ENCODE results near the gene ABCB8. TPM values are rescaled to one million over a fixed set of nuclear protein-coding genes. Genes with fewer than 3 reads are reported as not detected.

The ABCB8 gene
- total RNA-seq, 4 donors from 2014 or later: 25.5 to 39.4 (median 31.6) TPM

GRCh38 chr7:151095123-151095797 lies 67.0 kb downstream of the ABCB8 start:
- DNase-seq (ENCODE audit: low spot score) (no peak), ATAC-seq (ENCODE audit: low FRiP score) (no peak)
- TF ChIP-seq CTCF (IDR thresholded peaks at IDR 0.05): no peak

GRCh38 chr7:151095828-151096475 lies 67.7 kb downstream of the ABCB8 start:
- ATAC-seq (ENCODE audit: low FRiP score) (no peak), DNase-seq (ENCODE audit: low spot score) (no peak)
- TF ChIP-seq CTCF (IDR thresholded peaks at IDR 0.05): no peak

Other genes starting within 250 kb of the ABCB8 start
- 100 to 1,000 TPM in 1 of 4 donors, 10 to 100 TPM in 3; 35.9 to 122 (median 80.0) TPM for gene TMEM176B, start 228.1 kb upstream of the ABCB8 start, total RNA-seq
- gene TMEM176A, start 227.7 kb upstream of the ABCB8 start, total RNA-seq: 100 to 1,000 TPM in 1 of 4 donors, 10 to 100 TPM in 3; 18.1 to 105 (median 48.6) TPM
- gene AOC1, start 175.9 kb upstream of the ABCB8 start, total RNA-seq: not detected
- under 1 TPM; 0.12 to 0.56 (median 0.47) TPM for gene KCNH2, start 50.1 kb upstream of the ABCB8 start, total RNA-seq
- 10 to 100 TPM; 11.2 to 75.3 (median 25.2) TPM for gene NOS3, start 37.4 kb upstream of the ABCB8 start, total RNA-seq
- under 1 TPM in 1 of 4 donors, not detected in 3; 0.46 TPM for gene ATG9B, start 4.0 kb upstream of the ABCB8 start, total RNA-seq
- gene ASIC3, start 20.1 kb downstream of the ABCB8 start, total RNA-seq: 1 to 10 TPM; 1.6 to 3.2 (median 2.3) TPM
- gene CDK5, start 29.4 kb downstream of the ABCB8 start, total RNA-seq: 10 to 100 TPM in 1 of 4 donors, 1 to 10 TPM in 3; 6.1 to 10.4 (median 7.9) TPM
- gene SLC4A2, start 31.1 kb downstream of the ABCB8 start, total RNA-seq: 100 to 1,000 TPM; 115 to 126 (median 118) TPM
- 10 to 100 TPM; 44.0 to 67.6 (median 51.6) TPM for gene FASTK, start 52.4 kb downstream of the ABCB8 start, total RNA-seq
- 10 to 100 TPM; 23.5 to 38.5 (median 26.9) TPM for gene TMUB1, start 55.0 kb downstream of the ABCB8 start, total RNA-seq
- gene AGAP3, start 58.0 kb downstream of the ABCB8 start, total RNA-seq: 10 to 100 TPM; 34.6 to 53.0 (median 47.9) TPM
- gene GBX1, start 139.2 kb downstream of the ABCB8 start, total RNA-seq: not detected
- gene ASB10, start 158.8 kb downstream of the ABCB8 start, total RNA-seq: not detected
- not detected for gene H2BK1, start 182.0 kb downstream of the ABCB8 start, total RNA-seq
- 10 to 100 TPM; 28.5 to 93.4 (median 44.7) TPM for gene ABCF2, start 198.8 kb downstream of the ABCB8 start, total RNA-seq
- 10 to 100 TPM; 22.3 to 44.9 (median 34.0) TPM for gene CHPF2, start 204.0 kb downstream of the ABCB8 start, total RNA-seq
- 10 to 100 TPM; 19.7 to 57.5 (median 31.2) TPM for gene SMARCD3, start 220.2 kb downstream of the ABCB8 start, total RNA-seq